DND-41 (cell line): ENCODE data around the gene LAMA2.

Experiments used
- EZH2 ChIP-seq: IDR thresholded peaks from 3 replicates; pipeline ENCODE4 v1.6.1; 2012; ENCODE audit warnings: borderline replicate concordance, low read depth, mild to moderate bottlenecking, moderate library complexity, low read length, inconsistent platforms; ENCODE audit not compliant: severe bottlenecking
- TF ChIP-seq, protein P1 (sequence below): IDR thresholded peaks from 2 replicates; pipeline ENCODE4 v1.5.1; 2012; ENCODE audit warnings: borderline replicate concordance, low read length, moderate library complexity, mild to moderate bottlenecking; ENCODE audit not compliant: poor library complexity, severe bottlenecking; ENCODE audit errors: extremely low read depth

GRCh38 chr6:129429956-129430355 is 547.0 kb downstream of the LAMA2 start:
- TF ChIP-seq, protein P1, sequence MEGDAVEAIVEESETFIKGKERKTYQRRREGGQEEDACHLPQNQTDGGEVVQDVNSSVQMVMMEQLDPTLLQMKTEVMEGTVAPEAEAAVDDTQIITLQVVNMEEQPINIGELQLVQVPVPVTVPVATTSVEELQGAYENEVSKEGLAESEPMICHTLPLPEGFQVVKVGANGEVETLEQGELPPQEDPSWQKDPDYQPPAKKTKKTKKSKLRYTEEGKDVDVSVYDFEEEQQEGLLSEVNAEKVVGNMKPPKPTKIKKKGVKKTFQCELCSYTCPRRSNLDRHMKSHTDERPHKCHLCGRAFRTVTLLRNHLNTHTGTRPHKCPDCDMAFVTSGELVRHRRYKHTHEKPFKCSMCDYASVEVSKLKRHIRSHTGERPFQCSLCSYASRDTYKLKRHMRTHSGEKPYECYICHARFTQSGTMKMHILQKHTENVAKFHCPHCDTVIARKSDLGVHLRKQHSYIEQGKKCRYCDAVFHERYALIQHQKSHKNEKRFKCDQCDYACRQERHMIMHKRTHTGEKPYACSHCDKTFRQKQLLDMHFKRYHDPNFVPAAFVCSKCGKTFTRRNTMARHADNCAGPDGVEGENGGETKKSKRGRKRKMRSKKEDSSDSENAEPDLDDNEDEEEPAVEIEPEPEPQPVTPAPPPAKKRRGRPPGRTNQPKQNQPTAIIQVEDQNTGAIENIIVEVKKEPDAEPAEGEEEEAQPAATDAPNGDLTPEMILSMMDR: no peak
- no peak for TF ChIP-seq EZH2
